GM19395 (cell line): ENCODE data around the gene SNAP25.

Experiments used
- ATAC-seq: cut with Tn5 transposase; IDR thresholded peaks from one replicate; pipeline ENCODE4 v1.9.1; 2021; ENCODE audit warnings: mild to moderate bottlenecking, moderate library complexity; ENCODE audit not compliant: unreplicated experiment

Gene SNAP25

DNA sequence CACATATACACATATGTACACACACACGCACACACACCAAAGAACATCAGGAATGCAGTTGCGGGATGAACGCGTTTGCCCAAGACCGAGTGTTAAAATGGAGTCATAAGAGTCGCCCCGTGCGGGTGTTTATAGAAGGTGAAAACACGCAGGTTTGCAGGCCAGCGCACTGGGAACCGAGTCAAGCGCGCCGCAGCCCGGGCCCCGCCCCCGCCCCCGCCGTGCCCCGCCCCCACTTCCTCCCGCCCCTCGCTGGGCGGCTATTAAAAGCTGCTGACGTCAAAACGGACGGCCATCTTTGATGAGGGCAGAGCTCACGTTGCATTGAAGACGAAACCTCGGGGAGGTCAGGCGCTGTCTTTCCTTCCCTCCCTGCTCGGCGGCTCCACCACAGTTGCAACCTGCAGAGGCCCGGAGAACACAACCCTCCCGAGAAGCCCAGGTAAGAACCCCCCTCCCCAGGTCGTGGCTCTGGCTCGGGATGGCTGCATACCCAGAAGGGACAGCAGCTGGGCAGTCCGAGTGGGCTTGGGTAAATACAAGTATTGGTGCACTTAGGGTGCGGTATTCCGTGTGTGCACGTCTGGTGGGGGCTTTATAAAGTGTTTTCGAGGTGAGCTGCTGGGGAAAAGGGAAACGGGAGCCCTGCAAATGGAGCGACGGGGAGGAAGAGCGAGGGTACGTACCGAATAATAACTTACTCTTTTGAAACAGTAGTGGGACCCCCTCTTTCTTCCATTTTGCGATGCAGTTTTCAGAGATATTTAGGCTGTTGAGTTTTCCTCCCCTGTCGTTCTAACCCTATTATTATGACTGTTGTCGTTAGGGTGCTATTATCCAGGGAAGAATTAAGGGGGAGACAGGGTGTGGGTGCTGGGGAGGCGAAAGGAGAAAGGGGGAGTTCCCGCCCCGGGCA lies at the start of gene SNAP25:
SNAP25 (plus strand) TSS at position 295 of the 916 bp plus-strand sequence. CDS start 56,662 bp downstream, outside the sequence.
- ATAC-seq = no peak

DNA sequence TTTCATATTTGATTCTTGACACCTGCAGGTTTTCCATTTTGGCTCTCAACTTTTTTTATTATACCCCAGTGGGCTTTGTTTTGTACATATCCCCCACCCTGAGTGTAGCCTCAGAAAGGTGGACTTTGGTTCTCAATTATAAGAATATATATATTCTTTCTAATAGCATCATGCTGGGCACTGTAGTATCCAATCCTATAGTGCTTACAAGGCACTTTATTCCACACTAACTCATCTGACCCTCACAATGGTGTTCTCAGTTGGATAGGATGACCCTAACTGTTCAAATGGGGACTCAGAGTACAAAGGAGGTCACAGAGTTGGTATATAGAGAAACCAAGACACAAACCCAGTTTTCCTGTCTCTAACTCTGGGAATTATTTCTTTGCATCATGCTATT lies 48.9 kb upstream of the SNAP25 start:
- no peak for ATAC-seq

DNA sequence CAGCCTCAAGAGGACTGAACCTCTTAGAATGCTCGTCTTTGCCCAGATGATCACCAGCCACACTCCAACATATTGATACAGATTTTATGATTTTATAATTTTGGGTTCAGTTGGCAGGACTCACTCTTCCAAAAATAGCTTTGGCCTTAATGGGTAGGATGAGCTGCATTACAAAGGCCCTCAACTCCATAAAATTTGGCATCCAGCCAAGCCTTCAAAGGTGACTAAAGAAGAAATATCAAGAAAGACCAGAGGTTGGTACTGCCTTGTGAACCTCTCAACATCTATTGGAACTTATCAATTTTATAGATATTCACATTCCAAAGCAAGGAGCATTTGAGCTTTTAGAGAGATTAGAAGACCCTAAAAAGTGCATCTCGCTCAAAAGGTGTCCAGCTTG lies 48.4 kb upstream of the SNAP25 start:
- ATAC-seq = no peak

DNA sequence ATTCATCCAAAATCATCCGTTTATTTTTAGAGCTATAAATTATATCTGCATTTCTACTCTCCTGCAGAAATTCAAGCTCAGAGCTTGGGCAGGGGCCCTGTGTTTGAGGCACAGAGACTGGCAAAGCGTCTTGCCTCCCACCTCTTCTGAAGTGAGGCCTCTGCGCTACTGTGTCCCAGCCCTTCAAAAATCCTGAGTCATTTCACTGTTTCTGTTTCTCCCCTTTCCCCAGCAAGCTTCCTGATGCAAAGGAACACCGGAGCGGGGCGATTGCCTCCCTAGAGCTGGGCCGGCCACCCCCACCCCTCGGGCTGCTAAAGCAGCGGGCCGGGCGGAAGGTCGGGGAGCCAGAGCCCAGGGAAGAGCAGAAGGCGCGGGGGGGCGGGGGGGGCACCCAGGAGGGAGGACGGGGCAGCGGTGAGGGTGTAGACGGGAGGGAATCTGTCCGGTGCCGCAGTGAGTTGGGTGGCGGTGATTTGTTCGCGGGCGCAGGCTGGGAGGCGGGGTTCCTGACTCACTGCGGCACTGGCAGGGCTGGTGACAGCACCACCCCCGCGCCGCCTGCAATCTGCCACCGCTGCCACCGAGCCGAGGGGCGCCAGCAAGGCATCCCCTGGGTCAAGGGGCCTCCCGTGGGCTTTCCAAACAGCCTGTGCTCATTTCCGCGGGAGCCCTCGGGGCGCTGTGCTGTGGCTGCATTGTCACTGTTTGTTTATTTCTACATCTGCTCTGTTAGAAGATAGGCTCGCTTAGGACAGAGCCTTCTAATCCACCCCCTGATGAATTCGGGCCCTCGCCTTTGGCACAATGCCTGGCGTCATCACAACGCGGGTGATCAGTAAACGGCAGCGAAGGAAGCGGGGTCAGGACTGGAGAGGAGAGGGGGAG lies 46.5 kb upstream of the SNAP25 start:
- ATAC-seq = no peak

DNA sequence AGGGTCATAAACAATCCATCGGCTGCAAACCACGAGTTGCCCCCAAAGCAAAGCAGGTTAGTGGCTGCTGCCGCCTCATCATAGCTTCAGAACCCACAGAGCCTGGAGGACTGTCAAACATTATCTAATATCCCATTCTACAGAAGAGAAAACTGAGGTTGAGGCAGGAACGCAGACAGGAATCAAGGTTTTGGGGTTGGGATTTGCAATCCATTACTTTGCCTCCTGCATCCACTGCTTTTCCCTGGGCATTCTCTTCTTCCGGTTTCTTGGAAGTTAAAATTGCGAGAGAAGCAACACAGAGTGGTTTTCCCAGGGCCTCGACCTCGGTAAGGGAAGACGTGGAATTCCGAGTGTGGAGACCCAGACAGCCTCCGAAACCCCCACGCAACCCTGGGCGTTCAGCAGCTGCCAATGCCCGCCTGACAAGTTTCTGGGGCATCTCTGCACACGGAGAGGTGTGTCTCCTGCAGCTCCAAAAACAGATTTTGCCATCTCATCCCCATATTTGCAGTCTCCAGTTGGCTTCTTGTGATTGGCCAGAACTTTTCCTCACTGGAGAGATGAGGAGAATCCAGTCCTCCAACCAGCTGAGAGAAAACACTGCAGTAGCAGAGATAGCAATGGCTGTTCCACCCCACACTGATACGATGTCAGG lies 45.5 kb upstream of the SNAP25 start:
- ATAC-seq = no peak

DNA sequence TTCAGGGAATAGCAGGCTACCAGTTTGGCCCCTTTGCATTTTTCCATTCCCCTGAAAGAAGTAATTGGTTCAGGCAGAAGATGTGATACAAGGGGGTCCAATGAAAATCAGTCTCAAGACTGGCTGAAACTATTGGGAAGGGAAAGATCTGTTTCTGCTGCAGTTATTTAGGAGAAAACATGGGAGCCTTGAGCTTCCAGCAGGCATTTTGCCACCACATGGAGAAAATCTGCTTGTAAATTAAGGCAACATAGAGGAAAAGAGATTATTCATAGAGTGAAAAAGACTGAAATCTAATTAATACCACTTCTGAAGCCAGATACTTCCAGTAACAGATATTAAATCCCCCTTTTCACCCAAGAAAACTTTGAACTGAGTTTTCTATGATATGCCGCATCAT lies 44.2 kb upstream of the SNAP25 start:
- ATAC-seq = no peak

DNA sequence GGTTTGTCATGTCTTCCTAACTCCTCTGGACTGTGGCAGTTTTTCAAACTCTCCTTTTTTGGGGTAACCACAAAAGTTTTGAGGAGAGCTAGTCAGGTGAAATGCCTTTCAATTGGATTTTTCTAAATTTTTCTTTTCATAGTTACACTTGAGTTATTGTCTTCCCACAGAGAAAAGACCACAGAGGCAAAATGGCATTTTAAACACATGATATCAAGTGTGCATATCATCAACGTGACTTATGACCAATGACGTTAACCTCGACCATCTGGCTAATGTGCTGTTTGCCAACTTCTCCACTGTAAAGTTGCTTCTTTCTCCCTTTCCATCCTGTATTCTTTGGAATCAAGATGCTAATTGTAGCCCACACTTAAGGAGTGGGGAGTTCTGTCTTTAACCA lies 41.3 kb upstream of the SNAP25 start:
- ATAC-seq = no peak

DNA sequence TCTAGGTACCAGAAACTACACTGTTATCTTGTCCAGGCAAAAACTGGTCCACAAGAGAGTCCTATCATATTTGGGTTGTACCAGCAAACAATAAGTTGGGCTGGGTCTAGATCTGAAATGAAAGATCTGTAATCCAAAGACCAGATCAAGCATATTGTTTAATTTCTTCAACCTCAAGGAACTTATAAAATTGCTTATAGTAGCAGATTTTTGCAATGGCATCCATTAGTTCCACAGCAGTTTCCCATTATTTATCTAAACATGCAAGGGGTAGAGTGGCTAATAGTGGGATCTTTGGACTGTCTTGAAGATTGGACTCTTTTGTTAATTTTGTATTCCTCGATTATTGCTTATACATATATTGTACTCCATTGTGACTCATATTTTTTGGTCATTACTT lies 40.5 kb upstream of the SNAP25 start:
- no peak for ATAC-seq

DNA sequence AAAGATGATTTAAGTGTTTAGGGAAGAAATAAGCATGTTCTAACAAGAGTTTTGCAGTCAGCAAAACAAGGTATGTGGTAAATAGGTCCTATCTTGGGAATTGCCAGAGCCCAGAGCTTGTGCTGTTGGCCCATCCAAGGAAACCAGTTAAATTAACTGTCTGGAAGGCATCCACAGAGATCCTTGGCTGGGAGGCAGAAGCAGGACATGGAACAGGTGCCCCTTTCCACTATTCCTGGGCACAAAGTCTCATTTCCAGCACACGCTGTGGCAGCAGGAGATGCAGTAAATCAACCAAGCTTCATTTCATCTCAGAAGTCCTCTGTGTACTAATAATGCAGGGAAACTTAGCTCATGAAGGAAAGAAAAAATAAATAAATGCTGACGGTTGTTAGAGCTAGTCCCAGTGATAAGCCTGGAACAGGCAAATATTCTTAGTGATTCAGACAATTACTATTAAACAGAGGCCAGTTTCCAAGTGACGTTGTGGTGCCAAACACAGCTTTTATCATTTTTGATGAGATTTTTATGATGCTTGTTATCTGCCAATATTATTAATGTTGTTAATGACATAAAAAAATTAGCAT lies 39.8 kb upstream of the SNAP25 start:
- no peak for ATAC-seq

DNA sequence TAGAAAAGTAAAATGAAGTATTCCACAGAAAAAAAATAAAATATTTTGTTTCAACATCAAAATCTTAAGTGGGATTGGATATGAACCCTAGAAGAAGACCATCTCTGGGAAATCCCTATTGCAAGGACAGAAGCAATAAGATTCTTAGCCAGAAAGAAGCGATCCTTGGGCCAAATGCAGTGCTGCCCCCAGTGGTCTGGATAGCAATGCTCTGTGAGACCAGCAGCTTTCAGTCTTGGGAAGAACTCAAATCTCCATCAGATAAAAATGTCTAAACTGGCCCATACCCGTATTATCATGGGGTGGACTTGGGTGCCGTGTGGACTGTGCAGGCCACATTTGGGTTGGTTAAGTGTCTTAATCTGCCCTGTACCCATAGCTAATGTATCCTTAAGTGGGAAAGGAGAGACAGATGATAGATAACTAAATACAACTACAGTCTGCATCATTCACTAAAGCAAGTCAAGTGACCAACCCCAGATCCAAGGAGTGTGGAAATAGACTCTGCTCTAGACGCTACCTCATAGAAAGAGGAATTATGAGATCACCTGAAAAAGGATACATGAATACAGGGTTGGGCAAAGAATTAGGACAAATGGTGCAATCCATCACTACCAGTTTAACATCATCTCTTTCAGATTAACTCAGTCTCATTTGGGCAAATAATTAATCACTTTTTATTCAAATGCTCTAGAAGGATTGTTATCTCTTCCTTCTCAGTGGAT lies 38.9 kb upstream of the SNAP25 start:
- ATAC-seq = no peak

DNA sequence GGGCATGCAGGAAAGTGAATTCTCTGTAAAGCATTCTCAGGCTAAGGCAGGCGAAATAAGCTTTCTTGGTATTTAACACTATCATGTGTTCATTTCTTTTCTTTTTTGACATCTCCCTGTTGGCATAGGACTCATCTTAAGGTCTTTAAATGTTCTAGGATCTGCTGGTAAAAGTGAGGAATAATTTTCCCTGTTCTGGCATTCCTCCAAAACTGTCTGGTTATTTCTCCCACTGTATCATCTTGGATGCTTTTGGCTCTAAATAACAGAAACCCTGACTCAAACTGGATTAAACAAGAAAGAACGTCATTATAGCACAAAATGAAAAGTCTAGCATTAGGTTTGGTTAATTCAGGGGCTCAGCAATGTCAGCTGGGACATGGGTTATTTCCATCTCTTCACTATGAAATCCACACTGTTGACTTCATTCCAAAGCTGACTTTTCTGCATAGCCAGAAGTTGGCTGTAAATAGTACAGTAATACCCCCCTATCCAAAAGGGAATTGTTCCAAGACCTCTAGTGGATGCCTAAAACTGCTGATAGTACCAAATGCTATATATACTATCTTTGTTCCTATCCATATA lies 37.9 kb upstream of the SNAP25 start:
- no peak for ATAC-seq

DNA sequence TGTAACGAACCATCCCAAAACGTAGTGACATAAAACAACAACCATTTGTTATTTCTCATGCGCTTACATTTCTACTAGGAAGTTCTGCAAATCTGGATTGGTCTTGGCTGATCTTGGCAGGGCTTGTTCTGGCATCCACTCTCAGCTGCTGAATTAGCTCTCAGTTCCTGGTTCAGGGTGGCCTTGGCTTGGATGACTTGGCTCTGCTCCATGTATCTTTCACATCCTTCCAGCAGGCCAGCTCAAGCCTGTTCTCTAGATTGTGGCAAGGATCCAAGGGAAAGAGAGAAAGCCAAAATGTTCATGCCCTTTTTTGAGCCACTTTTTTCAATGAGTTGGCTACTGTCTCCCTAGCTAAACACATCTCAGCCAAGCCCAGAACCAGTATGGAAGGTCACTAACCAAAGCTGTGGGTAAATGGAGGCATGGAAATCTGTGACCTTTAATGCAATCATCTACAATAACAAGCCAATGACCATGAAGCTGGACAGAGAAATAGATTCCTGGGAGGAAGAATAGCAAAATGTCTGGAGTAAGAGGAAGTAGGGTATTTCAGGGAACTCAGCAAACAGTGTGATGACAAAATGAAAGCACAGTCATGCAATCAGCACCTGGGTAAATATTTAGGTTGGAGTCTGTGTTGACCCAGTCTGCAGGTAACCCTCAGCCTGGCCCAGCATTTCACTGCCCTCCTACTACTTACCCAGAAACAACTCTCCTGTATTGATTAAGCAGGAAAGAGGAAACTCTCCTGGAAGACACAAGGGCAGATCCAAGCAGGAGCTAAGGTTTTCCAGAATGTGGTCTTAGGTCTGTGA lies 32.7 kb upstream of the SNAP25 start:
- ATAC-seq = no peak

DNA sequence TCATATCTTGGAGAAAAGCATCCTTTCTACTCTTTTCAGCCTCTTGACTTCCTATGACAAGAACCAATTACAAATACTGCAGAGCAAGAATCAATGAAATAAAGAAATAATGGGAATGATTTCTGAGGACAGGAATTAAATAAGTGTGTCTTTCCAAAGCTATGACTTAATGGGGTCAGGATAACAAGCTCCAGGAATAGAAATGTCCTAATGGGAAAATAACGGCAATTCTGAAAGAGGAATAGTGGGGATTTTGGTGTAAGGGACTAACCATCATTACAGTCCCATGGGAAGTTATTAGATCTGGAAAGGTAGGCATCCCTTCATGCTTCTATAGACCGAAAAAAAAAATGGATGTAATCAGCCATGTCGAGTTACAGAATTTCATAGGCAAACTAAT lies 28.2 kb upstream of the SNAP25 start:
- ATAC-seq = no peak

DNA sequence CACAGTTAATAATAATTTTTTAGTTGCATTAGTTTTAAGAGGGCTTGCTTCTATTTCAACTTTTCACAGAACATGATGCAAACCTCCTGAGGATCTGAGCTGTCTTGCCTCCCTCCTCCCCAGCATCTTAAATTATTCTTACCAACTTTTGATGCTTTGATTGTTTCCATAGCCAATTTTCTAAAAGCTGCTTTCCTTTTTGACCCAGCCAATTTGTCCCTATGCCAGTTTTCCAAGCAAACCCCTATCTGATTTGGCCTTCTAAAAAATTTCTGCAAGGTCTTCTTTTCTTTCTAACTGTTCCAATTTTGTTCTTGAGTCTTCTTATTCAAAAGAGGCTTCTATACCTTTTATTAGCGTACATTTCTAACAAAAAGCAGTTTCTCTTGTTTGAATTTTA lies 26.5 kb upstream of the SNAP25 start:
- ATAC-seq = no peak

DNA sequence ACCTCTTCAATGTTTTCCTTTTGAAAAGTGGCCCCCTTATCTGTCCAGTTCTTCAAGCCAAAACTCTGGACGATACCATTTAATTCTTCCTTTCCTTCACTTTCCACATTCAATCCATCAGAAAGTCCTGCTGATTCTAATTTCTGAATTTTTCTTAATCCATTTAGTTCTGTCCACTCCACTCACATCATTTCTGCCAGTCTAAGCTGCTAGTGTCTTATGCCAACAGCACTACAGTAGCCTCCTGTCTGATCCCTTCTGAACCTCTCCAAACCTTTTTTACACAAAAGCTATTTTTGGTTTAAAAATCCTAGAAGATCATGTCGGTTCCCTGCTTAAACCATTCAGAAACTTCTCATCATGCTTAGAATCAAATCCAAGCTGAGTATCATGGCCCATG lies 24.5 kb upstream of the SNAP25 start:
- no peak for ATAC-seq

DNA sequence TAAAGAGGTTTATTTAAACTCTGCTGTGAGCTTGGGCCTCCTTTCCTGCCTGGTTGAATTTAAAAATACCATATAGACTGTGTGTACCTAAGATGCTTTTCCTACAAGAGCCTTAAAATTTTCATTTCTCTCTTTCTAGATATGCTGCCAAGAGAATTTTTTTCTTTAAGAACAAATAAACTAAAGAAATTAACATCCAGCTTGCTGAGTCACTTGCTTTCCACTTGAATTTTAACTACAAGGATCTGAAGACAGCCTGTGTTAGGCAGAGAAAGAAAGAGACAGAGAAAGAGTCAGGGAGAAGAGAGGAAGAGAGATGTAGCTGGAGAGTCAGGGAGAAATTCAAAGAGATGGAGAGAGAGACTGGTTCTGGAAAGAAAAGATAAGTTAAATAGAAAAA lies 18.3 kb upstream of the SNAP25 start:
- no peak for ATAC-seq

DNA sequence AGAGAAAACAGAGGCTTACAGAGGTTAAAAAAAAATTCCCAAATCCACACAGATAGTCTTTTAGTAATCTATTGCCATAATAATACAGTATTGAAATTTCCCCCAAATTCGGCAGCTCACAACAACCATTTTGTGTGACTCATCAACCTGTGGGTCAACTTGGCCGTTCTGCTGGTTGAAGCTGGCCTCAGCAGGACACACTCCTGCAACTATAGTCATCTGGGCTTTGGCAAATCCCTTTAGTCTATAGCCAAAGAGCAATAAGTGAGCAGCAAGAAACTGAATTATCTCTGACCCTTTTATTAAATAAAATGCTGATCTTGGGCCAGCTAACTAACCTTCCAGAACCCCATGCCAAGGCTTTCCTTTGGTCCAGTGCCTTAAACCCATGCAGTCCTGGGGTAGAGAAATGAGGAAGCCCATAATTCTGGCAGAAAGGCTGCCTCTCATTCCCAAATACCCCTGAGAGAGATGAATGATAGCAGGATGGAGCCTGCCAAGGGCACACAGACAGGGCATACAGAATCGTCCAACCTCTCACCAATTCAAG lies 17.2 kb upstream of the SNAP25 start:
- ATAC-seq = no peak

DNA sequence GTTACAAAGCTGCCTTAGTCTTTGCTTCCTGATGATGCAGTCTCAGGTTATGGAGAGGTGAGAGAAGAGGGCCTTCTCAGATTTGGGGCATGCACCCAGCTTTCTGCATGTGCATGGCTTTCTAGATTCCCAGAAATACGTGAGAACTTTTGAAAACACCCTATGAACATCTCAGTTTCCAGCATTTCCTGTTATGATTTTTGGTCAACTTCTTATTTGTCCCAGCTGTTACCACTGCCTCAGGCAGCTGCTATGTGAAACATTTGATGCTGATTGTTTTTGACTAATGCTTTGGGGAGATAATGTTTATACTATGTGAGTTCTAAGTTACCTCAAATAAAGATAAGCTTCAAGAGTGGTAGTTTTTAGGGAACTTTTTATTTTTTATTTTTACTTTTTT lies 9.5 kb upstream of the SNAP25 start:
- no peak for ATAC-seq

DNA sequence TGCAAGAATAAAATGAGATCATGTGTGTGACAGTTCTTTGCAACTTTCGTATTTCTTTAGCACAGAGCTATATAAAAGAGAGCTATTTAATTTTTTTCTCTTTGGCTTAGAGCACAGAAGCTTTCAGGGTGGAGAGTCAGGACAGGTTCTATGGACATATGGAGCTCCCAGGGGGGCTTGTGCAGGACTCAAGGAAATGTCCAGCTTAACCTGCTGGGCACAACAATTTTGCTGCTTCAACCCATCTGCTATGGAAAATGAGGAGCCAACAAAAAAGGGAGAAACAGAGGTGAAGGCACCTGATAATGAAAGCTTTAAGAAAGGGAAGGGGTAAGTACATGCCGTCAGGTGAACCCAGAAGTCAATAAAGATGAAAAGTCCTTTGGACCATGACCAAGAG lies 5.1 kb upstream of the SNAP25 start:
- no peak for ATAC-seq
